ENCODE data around the gene FN3K. TPM values are rescaled to one million over a fixed set of nuclear protein-coding genes. Genes with fewer than 3 reads are reported as not detected.

FN3K gene
- total and polyA plus RNA-seq, 2 of the 8 experiments (the other 6 are each of a cell fraction or from before 2014, with no cell fraction given), result 0.88 to 14.2 TPM

DNA sequence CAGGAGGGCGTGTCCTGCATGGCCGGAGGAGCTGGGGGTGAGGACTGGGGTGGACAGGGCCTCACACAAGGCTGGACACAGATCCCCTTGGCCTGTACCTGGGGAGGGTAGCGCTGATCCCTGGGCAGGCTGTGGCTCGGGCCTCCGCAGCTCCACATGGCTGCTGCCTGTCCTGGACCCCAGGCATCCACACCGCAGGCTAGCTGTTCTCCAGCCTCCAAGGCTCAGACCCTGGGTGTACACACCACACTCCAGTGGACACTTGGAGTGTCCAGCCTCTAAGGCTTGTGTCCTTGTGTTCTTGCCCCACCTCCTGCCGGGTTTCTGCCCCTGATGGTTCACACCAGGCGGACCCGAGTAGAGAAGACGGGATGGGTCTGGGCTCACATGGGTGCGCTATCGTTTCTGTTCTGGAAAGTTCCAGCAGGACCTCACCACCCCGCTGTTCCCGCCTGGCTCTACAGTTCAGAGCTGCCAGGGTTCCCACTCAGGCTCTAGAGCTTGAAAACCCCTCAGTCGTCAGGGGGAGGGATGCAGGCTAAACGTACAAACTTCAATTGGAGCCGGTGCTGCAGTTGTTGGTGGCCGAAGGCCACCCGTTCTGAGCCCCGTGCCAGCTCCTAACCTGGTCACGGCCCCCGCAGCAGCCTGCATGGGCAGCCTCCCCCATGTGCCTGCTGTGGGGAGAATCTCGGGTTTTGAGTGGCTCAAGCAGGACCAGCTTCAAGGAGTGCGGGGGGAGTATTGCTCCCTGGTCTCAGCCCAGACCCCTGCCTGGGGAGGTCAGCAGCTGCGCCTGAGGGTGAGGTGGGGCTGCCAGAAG, 25.5 kb upstream of the FN3K start:
- no peak overlapping the region for H3K56ac ChIP-seq (replicated peaks; ENCODE audit: insufficient read length, low read depth, low read length)
- H3K18ac ChIP-seq (ENCODE audit: extremely low read depth, low read length), result no peak overlapping the region
- H3K36me3 ChIP-seq (ENCODE audit: control insufficient read depth in 2 of 4, insufficient read depth in 4 of 4, low read length in 3 of 4), result no peaks in the 10 kb centered on the region
- H3K14ac ChIP-seq (ENCODE audit: insufficient read length), result no peak overlapping the region
- no peak for DNase-seq (ENCODE audit: low read depth in 1 of 2, low spot score in 2 of 2)
- H3K4me3 ChIP-seq (ENCODE audit: extremely low read depth in 1 of 4, insufficient read depth in 2 of 4, low read depth in 3 of 4, low read length in 4 of 4), result no peak overlapping the region
- no peaks in the 10 kb centered on the region for H3K4me1 ChIP-seq (replicated peaks in 1 of 4; ENCODE audit: control insufficient read depth in 3 of 4, insufficient read depth in 4 of 4, low read length in 3 of 4)
- no peak overlapping the region for H3K9ac ChIP-seq (replicated peaks in 1 of 4; ENCODE audit: extremely low read depth in 1 of 4, low read depth in 3 of 4, low read length in 3 of 4)
- H4K5ac ChIP-seq (ENCODE audit: insufficient read length, low read depth, low read length), result no peak overlapping the region
- peak overlapping the region; percentile 53 for H3K4ac ChIP-seq (replicated peaks; ENCODE audit: insufficient read length, low read depth, low read length)
- H4K8ac ChIP-seq (ENCODE audit: extremely low read depth, insufficient read depth, low read length), result no peak overlapping the region; the same call in 1 of the 2 replicates
- ChIA-PET CTCF (ENCODE audit: partially characterized antibody) (interaction anchor here (0.5 to 2.9 kb wide), 12 partner anchors 13 to 1402 kb away, joined by 3 to 22 read pairs (median 4); no protein-coding TSS in a partner anchor), POLR2A (ENCODE audit: partially characterized antibody) (interaction anchor here (0.7 to 1.2 kb wide), 3 partner anchors 10 to 52 kb away, joined by 3 to 4 read pairs (median 3); no protein-coding TSS in a partner anchor)
- H3K23ac ChIP-seq (ENCODE audit: insufficient read length), result no peak overlapping the region
- H3K27ac ChIP-seq (ENCODE audit: low read depth, low read length), result no peak overlapping the region
- peak overlapping the region; percentile 54 for H4K91ac ChIP-seq (replicated peaks; ENCODE audit: insufficient read length, low read length)
- H3K79me1 ChIP-seq (ENCODE audit: low read depth, low read length), result no peaks in the 10 kb centered on the region
- H2BK12ac ChIP-seq (ENCODE audit: low read depth, low read length), result peak overlapping the region; percentile 27; the same call in 1 of the 2 replicates
- WGBS, 2 experiments (ENCODE audit: extremely low coverage in 1 of 2, insufficient coverage in 1 of 2, insufficient read length in 1 of 2, insufficient replicate concordance in 2 of 2, low coverage in 1 of 2, low lambda C conversion rate in 2 of 2, missing lambda C conversion rate in 1 of 2), result 94% methylated on average over 22 of the region's 25 CpGs; no CpG with 5 or more reads in 1 of the 2 experiments
- no peak overlapping the region for H2AFZ ChIP-seq (ENCODE audit: low read length)
- no peak overlapping the region; the same call in 1 of the 2 replicates for H2BK5ac ChIP-seq (ENCODE audit: low read depth, low read length)
- no peaks in the 10 kb centered on the region for H3K79me2 ChIP-seq (ENCODE audit: control insufficient read depth in 1 of 2, insufficient read depth in 2 of 2, low read length in 2 of 2)
- H2BK20ac ChIP-seq (ENCODE audit: low read length), result peak overlapping the region; percentile 21; the same call in 1 of the 2 replicates
- no peaks in the 10 kb centered on the region for H3K9me3 ChIP-seq (ENCODE audit: insufficient read depth in 2 of 2, low read depth in 1 of 2, low read length in 1 of 2)
- H3K23me2 ChIP-seq (ENCODE audit: low read depth, low read length), result no peaks in the 10 kb centered on the region
- 0 out of 2 replicates have a peak overlapping the region, but pooled peaks have one; percentile 48 for H2AK5ac ChIP-seq (ENCODE audit: low read depth, low read length)
- H4K20me1 ChIP-seq (replicated peaks in 1 of 2; ENCODE audit: control insufficient read depth in 1 of 2, insufficient read depth in 2 of 2, low read length in 2 of 2), result no peaks in the 10 kb centered on the region
- H3K4me2 ChIP-seq (ENCODE audit: insufficient read depth in 1 of 2, low read depth in 2 of 2, low read length in 2 of 2), result no peak overlapping the region; a peak in 1 of 4 replicates
- no peak for FAIRE-seq
- H3K27me3 ChIP-seq (replicated peaks in 1 of 4; ENCODE audit: control insufficient read depth in 3 of 4, extremely low read depth in 1 of 4, insufficient read depth in 3 of 4, low read length in 3 of 4), result 0 out of 7 replicates have a peak, but pooled peaks cover 0 to 2% (median 0%) of the 10 kb centered on the region in 4 experiments
- H2BK120ac ChIP-seq (replicated peaks; ENCODE audit: low read depth, low read length), result no peak overlapping the region
- H2BK15ac ChIP-seq (ENCODE audit: low read length), result peak overlapping the region; percentile 88; the same call in 1 of the 2 replicates
- no peak for TF ChIP-seq RXRA (IDR thresholded peaks at IDR 0.05; ENCODE audit: insufficient read depth, low read depth, low read length)
- no peak for TF ChIP-seq EGR1 (IDR thresholded peaks at IDR 0.05; ENCODE audit: borderline replicate concordance, low read depth, low read length)
- TF ChIP-seq FOSL1 (IDR thresholded peaks at IDR 0.05; ENCODE audit: insufficient read depth, low read depth, low read length), result no peak
- no peak for TF ChIP-seq CBX5 (IDR thresholded peaks at IDR 0.05; ENCODE audit: low read depth, low read length)
- no peak for TF ChIP-seq RBBP5 (IDR thresholded peaks at IDR 0.05; ENCODE audit: borderline replicate concordance, low read depth, low read length)
- no peak for TF ChIP-seq GTF2F1 (IDR thresholded peaks at IDR 0.05; ENCODE audit: borderline replicate concordance, low read depth, low read length)
- TF ChIP-seq POLR2AphosphoS5 (IDR thresholded peaks at IDR 0.05; ENCODE audit: low read depth, low read length), result no peak
- no peak for TF ChIP-seq SUZ12 (IDR thresholded peaks at IDR 0.05; ENCODE audit: low read length)
- no peak for TF ChIP-seq TAF1 (IDR thresholded peaks at IDR 0.05; ENCODE audit: low read depth, low read length)
- no peak for TF ChIP-seq NANOG (IDR thresholded peaks at IDR 0.05; ENCODE audit: insufficient read depth, low read depth, low read length, poor library complexity, severe bottlenecking)
- TF ChIP-seq CBX8 (IDR thresholded peaks at IDR 0.05; ENCODE audit: borderline replicate concordance, low read depth, low read length), result no peak

Measured in H1 (cell line).